Measurements from ENCODE around the gene ATP8B3. TPM values are rescaled to one million over a fixed set of nuclear protein-coding genes. Genes with fewer than 3 reads are reported as not detected.

ATP8B3 gene
- total and polyA plus RNA-seq, 9 of the 15 experiments (the other 6 are each of a cell fraction or from before 2014, with no cell fraction given) = 1.2 to 12.3 (median 3.8) TPM

DNA sequence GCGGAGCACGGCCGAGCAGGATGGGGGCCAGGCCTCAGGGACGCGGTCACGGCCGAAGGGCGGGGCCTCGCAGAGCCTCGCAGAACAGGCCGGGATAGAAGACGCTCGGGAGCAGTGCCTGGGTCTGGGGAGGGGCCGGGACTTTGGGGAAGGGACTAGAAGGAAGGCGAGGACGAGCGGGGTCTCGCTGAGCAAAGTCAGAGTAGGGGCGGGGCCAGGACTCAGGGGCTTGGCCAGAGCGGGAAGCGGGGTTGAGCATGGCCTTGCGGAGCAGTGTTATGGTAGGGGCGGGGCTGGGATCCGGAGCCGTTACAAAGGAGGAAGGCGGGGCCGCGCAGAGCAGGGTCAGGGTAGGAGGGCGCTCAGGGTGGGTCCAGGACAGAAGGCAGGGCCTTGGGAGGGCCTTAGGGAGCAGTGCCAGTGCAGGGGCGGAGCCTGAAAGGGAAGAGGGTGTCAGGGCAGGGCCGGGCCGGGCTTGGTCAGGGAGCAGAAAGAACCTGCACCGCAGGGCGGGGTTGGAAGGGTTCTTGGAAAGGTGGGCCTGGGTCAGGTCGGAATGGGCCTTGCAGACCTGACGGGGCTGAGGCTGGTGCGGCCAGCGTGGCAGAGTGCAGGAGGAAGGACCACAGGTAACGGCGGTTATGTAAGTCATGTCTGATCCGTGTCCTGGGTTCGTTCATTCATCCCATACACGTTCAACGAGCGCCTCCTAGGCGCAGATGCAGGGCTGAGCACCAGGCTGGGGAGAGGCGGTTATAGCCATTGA, 533 bp upstream of the ATP8B3 start (continued):
- TF ChIP-seq SIN3A (IDR thresholded peaks at IDR 0.05; ENCODE audit: borderline replicate concordance in 2 of 2, control insufficient read depth in 1 of 2, low read depth in 2 of 2, low read length in 2 of 2) (no peak), SRSF3 (IDR thresholded peaks at IDR 0.05; ENCODE audit: insufficient read depth, low read length) (no peak), PHF20 (IDR thresholded peaks at IDR 0.05; ENCODE audit: partially characterized antibody) (peak; percentile 27), CXXC5 (CRISPR knock-in tag; IDR thresholded peaks at IDR 0.05) (peak; percentile 71), RBM15 (IDR thresholded peaks at IDR 0.05; ENCODE audit: insufficient read depth, low read length) (no peak), GTF2A2 (tag; IDR thresholded peaks at IDR 0.05) (no peak), ZNF77 (CRISPR knock-in tag; IDR thresholded peaks at IDR 0.05) (no peak), KDM1A (IDR thresholded peaks at IDR 0.05) (no peak), SMC3 (conservative IDR thresholded peaks at IDR 0.05; ENCODE audit: insufficient read depth, low read depth, low read length) (peak; percentile 65), SMAD1 (IDR thresholded peaks at IDR 0.05; ENCODE audit: low read depth, low read length, partially characterized antibody) (no peak), HDAC1 (IDR thresholded peaks at IDR 0.05) (peak in 1 of 2 experiments; percentile 82; a peak in 2 of 4 replicates), ZNF23 (CRISPR knock-in tag; IDR thresholded peaks at IDR 0.05) (no peak), IFI16 (CRISPR knock-in tag; IDR thresholded peaks at IDR 0.05) (no peak), KLF16 (IDR thresholded peaks at IDR 0.05) (no peak), ZNF785 (CRISPR knock-in tag; IDR thresholded peaks at IDR 0.05) (no peak), ARID2 (IDR thresholded peaks at IDR 0.05) (no peak), ETV5 (CRISPR knock-in tag; IDR thresholded peaks at IDR 0.05; ENCODE audit: low read depth) (no peak), POLR2AphosphoS2 (IDR thresholded peaks at IDR 0.05; ENCODE audit: low read length) (peak; percentile 21; the same call in 1 of the 2 replicates), MTF1 (CRISPR knock-in tag; IDR thresholded peaks at IDR 0.05; ENCODE audit: borderline replicate concordance) (no peak)
- TF ChIP-seq, protein P1, sequence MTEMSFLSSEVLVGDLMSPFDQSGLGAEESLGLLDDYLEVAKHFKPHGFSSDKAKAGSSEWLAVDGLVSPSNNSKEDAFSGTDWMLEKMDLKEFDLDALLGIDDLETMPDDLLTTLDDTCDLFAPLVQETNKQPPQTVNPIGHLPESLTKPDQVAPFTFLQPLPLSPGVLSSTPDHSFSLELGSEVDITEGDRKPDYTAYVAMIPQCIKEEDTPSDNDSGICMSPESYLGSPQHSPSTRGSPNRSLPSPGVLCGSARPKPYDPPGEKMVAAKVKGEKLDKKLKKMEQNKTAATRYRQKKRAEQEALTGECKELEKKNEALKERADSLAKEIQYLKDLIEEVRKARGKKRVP (CRISPR knock-in tag; IDR thresholded peaks at IDR 0.05) = no peak
- TF ChIP-seq, protein P2, sequence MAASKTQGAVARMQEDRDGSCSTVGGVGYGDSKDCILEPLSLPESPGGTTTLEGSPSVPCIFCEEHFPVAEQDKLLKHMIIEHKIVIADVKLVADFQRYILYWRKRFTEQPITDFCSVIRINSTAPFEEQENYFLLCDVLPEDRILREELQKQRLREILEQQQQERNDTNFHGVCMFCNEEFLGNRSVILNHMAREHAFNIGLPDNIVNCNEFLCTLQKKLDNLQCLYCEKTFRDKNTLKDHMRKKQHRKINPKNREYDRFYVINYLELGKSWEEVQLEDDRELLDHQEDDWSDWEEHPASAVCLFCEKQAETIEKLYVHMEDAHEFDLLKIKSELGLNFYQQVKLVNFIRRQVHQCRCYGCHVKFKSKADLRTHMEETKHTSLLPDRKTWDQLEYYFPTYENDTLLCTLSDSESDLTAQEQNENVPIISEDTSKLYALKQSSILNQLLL (CRISPR knock-in tag; IDR thresholded peaks at IDR 0.05; ENCODE audit: borderline replicate concordance) = no peak
- TF ChIP-seq, protein P3, sequence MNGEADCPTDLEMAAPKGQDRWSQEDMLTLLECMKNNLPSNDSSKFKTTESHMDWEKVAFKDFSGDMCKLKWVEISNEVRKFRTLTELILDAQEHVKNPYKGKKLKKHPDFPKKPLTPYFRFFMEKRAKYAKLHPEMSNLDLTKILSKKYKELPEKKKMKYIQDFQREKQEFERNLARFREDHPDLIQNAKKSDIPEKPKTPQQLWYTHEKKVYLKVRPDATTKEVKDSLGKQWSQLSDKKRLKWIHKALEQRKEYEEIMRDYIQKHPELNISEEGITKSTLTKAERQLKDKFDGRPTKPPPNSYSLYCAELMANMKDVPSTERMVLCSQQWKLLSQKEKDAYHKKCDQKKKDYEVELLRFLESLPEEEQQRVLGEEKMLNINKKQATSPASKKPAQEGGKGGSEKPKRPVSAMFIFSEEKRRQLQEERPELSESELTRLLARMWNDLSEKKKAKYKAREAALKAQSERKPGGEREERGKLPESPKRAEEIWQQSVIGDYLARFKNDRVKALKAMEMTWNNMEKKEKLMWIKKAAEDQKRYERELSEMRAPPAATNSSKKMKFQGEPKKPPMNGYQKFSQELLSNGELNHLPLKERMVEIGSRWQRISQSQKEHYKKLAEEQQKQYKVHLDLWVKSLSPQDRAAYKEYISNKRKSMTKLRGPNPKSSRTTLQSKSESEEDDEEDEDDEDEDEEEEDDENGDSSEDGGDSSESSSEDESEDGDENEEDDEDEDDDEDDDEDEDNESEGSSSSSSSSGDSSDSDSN (IDR thresholded peaks at IDR 0.05; ENCODE audit: borderline replicate concordance in 1 of 2, low read depth in 2 of 2, low read length in 2 of 2) = no peak; a peak in 1 of 4 replicates
- TF ChIP-seq, protein P4, sequence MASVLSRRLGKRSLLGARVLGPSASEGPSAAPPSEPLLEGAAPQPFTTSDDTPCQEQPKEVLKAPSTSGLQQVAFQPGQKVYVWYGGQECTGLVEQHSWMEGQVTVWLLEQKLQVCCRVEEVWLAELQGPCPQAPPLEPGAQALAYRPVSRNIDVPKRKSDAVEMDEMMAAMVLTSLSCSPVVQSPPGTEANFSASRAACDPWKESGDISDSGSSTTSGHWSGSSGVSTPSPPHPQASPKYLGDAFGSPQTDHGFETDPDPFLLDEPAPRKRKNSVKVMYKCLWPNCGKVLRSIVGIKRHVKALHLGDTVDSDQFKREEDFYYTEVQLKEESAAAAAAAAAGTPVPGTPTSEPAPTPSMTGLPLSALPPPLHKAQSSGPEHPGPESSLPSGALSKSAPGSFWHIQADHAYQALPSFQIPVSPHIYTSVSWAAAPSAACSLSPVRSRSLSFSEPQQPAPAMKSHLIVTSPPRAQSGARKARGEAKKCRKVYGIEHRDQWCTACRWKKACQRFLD (CRISPR knock-in tag; IDR thresholded peaks at IDR 0.05) = no peak
